ENCODE results near the gene CARD19.

GRCh38 chr9:93097511-93098201 is 1.6 kb downstream of the CARD19 start:
- TF ChIP-seq EZH2phosphoT487 (IDR thresholded peaks at IDR 0.05; ENCODE audit: insufficient read depth, low read depth): no peak
- TF ChIP-seq EZH2 (IDR thresholded peaks at IDR 0.05; ENCODE audit: insufficient read depth, poor library complexity, severe bottlenecking): no peak
